ENCODE data around the gene GPR137.
"Not testable (repeated sequence)": the region's sequence is repeated elsewhere in the genome, so short reads cannot be mapped to it uniquely, and the experiment has no call there.

GPR137 gene, protein sequence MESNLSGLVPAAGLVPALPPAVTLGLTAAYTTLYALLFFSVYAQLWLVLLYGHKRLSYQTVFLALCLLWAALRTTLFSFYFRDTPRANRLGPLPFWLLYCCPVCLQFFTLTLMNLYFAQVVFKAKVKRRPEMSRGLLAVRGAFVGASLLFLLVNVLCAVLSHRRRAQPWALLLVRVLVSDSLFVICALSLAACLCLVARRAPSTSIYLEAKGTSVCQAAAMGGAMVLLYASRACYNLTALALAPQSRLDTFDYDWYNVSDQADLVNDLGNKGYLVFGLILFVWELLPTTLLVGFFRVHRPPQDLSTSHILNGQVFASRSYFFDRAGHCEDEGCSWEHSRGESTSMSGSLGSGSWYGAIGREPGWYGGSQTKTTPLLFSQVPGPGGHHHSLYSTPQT

DNA sequence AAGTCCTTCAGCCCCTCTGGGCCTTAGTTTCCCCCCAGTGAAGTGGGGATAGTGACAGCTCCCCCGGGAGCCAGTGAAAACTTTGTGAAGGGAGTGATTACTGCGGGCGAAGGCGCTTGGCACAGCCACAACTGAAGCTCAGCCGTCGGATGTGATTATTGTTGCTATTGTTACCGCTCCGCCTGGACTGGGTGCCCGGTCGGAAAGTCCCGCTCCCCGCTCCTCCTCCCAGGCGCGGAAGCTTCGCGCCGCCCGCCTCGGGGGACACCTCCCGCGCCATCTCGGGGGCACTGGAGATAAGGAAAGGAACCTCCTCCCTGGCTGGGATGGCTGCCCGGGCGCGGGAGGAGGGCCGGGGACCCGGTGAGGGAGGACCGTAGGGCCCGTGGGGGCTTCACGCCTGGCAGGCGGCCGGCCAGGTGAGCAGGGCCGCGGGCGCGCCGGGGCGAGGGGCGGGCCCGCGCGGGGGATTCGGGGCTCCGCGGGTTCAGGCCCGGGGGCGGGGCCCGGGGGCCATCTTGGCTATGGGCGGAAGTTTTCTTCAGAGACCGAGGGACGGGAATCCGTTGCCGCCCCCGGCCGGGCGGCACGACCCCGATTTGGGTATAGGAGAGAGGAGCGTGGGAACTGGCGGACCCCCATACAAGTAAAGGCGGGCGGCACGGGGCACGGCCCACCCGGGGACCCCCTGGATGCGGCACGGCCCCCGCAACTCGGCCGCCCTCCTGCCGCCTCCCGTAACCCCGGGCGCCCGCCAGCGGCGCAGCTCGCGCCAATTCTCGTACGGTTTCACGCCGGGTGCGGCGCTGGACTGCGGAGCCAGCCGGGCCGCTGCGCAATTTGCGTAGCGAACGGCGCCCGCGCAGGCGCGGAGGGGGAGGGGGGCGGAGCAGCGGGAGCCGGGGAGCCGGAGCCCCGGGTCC, at the start of gene GPR137:
Gene GPR137 (plus strand): TSS at position 887 of the 923 bp plus-strand sequence. CDS start 677 bp downstream, outside the sequence.
- DNase-seq: peak; percentile 92

DNA sequence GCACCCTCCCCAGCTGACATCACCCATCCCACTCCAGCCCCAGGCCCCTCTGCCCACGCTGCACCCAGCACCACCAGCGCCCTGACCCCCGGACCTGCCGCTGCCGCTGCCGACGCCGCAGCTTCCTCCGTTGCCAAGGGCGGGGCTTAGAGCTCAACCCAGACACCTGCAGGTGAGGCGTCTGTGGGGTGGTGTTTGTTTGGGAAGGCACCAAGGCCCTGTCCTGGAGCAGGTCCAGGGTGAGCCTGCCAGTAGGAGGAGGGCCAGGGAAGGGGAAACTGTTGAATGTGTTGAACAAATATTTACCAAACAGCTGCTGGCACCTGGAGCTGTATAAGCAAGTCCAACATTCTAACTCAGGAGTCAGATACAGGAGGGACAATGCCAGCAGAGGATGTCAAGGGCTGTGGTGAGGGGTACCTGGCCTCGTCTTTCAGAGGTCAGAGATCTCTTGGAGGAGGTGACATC, 48.1 kb upstream of the GPR137 start:
- DNase-seq: no peak

GRCh38 chr11:64238076-64238475, 47.6 kb upstream of the GPR137 start:
- no peak for DNase-seq

DNA sequence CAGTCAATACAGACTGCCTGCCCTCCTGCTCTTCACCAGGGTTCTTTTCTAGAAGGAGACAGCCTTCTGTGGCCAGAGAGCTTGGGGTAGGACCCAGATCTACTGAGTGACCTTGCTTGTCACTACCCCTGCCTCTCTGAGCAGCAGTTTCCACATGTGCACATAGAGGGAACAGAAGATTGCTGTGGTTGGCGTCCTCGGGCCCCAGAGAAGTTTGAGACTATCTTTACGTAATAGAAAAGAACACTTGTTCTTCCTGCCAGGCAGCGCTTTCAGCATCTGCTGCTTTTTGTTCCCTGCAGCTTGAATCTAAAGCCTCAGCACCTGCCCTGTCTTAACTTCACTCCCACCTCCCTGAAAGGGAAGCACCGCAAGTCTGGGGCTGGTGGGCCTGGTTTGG, 46.6 kb upstream of the GPR137 start:
- no peak for DNase-seq

DNA sequence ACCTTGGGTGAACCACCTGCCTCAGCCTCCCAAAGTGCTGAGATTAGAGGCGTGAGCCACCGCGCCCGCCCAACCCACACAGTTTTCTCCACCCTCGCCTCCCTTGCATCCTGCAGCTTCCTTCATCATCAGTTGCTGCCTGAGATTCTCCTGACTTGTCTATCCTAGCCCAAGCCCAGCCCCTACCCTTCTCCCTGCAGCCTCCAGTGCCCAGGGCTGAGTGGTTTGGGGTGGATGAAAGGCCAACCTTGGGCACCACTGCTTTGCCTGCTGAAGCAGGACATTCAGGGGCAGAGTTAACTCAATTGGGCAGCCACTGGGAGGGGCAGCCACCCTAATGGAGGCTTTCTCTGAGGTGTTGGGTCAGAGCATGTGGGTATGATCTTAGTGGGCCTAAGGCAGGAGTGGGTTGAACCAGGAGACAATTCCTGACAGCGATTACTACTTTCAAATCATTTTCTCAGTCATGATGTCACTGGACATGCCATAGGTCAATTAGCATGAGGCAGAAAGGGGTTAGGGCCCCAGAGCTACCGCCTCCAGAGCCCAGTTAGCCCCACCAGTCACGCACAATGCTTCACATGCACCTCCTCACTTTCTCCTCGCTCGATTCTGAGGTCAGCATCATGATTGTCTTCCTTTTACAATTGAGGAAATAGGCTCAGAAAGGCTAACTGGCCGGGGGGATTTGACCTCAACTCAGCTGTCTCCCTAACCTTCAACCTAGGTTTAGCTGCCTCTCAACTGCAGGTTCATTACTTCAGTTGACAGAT, 45.8 kb upstream of the GPR137 start:
- DNase-seq: peak; percentile 25

DNA sequence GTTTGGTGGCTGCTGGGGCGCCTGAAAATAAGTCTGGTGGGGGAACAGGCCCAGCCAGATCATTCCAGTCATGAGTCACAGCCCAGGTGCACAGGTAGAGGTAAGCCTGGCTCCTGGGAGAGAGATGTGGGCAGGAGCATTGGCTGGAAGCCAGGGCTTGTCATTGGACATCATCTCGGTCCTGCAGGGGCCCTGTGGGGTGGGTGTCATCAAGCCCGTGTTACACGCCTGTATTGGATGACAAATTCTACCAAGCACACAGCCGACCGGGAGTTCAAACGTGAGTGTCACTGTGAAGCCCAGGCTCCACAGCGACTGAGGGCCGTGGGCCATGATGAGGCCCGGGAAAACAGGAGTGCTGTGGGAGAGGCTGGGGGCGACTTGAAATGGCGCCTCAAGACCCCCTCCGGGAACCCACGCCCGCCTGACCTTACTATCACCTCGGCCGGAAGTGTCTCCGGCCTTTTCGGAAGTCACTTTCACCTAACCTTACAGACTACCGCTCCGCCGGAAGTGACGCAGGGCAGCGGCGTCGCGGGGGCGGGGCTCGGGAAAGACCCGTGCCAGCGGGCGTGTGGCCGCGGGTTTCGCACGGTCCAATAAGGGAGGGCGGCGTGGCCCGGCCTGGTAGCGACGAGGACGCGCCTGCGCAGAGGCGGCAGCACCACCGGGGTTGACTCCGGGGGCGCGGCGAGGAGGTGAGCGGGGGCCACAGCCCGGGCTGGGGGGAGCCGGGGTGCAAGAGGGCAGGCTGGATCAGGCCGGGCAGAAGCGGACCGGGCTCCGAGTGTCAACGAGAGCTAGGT, 45.0 kb upstream of the GPR137 start, which contains the start of gene FKBP2:
Gene FKBP2 (plus strand): TSS at position 661 of the 806 bp plus-strand sequence. CDS start 1,293 bp downstream, outside the sequence.
- DNase-seq: peak; percentile 98

DNA sequence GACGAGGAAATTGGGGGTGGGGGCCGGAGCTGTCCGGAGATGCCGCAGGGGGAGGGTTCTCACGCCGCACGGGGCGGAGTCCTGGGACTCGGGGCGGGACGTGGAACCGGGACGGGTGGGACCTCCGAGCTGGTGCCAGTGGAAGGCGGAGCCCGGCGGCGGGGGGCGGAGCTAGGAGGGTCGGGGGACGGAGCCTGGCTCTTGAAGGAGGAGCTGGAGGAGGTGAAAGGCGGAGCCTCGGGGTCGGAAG, 44.5 kb upstream of the GPR137 start:
- DNase-seq: peak; percentile 100

DNA sequence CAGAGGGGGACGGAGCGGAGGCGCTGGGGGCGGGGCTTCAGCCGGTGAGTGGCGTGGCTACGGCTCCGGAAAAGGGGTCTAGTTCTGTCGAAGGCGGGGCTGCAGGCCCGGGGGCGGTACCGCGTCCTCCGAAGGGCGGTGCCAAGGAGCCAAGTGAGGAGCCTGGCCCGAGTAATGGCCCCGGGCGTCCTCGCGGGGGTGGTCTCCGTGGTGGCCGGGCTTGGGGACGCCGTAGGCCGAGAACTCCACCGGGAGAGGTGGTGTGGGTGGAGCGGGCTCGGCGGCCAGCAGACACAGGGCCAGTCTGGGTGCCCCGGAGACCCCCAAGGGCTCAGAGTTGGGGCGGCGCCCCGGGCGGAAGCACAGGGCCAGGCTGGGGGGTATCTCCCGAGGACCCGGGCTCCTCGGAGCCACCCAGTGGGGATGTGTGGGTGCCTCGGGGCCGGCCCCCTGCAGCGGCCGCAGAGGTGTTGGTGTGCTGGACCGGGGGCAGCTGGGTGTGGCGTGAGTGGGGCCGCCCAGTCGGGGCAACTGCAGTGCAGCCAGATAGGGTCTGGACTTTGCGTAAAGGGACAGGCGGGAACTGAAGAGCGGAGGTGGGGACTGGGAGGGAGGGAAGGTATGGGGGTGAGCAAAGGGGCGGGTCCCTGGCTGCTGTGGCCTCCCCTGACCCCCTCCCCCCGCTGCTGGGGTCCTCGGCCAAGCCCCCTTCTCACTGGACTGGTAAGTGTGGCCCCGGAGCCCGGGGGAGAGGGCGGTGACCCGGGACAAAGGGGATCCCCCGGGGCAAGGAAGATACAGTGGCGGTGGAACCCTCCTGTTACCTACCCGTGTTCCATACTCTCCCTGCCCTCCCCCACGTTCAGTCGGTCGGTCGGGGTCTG, 43.9 kb upstream of the GPR137 start:
- DNase-seq: peak; percentile 43

- DNase-seq: no peak
These were observed 42.3 kb upstream of the GPR137 start for GRCh38 chr11:64243236-64243854.

DNA sequence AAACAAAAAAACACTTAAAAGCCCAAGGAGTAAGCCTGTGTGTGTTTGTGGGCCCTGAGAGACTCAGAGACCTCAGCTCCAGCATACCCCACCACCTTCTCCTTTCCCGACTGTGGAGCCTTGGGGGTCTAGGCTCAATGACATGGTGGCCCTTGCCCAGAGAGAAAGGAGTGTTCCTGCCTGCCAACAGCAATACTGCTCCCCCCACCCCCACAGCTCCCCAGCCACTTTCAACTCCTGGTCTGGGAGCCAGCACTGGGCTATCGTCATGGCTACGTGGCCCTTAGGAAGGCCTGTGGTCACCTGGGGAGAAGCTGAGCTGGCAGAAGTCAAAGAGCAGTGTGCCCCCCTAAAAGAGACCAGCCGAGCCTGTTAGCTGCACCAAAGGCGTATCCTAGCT, 41.5 kb upstream of the GPR137 start:
- DNase-seq: no peak

DNA sequence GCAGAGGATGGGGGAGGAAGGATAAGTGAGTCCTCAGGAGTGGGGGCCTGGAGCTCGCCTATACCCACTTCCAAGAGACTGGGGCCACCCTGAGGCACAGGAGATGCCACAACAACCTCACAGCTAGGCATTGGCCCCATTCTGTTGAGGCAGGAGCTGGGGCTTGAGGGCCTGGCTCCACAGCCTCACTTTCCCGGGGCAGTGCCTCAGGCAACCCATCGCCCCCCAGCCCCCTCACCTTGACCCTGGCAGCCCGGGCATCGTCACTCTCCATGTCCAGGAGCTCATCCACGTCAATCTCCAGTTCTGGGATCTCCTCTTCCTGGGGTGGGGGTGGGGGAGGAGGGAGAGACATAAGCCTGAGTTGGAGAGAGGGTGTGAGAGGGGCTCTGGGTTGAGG, 40.7 kb upstream of the GPR137 start:
- no peak for DNase-seq

DNA sequence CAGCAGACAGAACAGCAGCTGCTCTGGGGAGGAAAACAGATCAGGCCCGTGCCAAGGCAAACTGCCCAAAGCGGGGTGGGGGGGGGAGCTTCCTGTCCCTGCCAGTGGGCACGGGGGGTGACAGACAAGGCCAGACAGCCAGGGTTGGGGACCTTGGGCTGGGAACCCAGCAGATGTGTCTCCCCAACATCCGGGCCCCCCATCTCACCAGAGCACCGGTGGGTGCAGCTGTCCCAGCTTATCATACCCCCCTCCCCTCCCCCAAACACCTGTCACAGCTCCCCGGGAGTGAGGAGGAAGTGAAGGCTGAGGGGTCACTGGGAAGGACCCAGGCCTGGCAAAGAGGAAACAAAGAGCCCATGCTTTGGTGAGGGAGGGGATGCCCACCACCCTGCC, 40.2 kb upstream of the GPR137 start:
- peak; percentile 27 for DNase-seq

DNA sequence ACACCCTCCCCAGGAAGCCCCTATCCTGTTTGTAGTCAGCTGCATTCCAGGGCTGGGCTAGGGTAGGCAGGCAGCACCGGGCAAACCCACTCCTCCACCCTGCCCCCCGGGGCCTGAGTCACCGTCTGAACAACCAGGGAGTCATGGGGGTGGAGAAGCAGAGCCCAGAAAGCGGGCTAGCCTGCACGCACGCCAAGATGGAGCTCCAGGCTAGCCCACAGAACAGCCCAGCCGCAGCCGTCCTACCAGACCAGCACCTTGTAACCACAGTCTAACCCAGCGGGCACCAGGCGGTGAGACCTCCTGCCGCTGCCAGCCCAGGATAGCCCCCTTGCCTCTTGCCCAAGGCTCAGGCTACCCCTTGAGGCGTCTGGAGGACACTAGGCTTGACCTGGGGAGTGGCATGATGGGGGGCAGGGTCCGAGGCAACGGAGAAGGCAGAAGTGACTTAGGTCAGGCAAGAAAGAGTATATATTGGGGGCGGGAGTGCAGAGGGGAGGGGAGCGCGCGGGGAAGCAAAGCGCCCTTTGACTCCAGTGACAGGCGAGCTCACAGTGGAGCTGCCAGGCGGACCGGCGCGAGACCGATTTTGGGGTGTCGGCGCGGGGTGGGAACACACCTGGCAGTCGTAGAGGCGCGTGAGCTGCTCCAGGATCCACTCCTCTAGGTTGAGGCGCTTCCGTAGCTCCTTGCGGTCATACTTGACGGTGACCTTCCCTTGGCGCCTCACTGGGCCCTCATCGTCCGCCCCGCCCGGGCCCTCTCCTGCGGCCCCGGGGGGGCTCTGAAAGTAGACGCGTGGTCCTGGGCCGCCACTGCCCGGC, 39.6 kb upstream of the GPR137 start:
- DNase-seq: peak; percentile 88

DNA sequence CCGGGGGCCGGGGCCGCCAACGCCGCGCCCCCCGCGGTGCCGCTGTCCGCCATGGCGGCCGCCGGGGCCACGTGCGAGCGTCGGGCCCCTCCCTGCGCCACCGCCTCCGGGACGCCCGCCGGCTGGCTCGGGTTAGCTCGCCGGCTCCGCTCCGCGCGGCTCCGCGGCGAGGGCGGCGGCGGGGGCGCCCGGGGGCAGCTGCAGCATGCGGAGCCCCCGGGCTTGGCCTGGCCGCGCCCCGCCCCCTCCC, 39.1 kb upstream of the GPR137 start:
- DNase-seq: not testable (repeated sequence)

DNA sequence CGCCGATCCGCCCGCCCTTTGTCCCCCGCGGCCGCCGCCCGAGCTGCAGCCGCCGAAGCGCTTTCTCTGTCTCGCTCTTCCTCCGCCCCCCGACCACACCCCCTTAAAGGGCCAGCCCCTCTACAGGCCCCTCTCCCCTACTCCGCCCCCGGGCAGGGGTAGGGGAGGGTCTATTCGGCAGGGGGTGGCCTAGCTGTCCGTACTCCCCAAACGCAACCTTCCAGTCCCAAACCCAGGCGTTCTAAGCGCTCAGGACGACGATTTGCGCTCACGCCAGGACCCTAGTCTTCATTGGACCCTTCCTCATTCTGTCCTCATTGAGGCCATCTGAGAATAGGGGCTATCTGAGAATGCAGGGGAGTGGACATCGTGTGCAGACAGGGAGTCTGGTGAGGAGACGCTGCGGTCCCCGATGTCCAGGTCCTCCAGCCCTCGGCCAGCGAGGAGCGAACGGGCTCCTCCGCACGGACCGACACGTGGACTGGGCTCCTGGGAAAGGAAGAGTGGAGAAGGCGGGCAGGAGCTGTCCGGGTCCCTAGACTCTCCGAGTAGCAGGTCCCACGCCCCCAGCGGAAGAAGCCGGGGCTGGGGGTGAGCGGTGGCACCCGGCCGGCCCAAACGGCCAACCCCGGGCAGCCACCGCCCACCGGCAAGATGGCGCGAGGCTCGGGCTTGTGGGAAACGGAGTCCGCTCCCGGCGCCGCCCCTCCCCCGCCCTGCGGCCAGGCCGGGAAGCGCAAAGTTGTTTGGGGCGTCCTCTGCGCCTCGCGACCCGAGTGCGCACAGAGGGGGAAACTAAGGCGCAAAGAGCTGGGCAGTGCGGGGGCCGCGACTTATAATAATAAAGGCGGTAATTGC, 38.5 kb upstream of the GPR137 start, which contains the start of gene PPP1R14B:
Gene PPP1R14B (minus strand): TSS at position 73 of the 858 bp plus-strand sequence. CDS start 270 bp downstream, outside the sequence.
- peak; percentile 88 for DNase-seq

GRCh38 chr11:64247729-64248531, 37.7 kb upstream of the GPR137 start:
- no peak for DNase-seq

GRCh38 chr11:64248578-64248977, 37.1 kb upstream of the GPR137 start:
- no peak for DNase-seq

DNA sequence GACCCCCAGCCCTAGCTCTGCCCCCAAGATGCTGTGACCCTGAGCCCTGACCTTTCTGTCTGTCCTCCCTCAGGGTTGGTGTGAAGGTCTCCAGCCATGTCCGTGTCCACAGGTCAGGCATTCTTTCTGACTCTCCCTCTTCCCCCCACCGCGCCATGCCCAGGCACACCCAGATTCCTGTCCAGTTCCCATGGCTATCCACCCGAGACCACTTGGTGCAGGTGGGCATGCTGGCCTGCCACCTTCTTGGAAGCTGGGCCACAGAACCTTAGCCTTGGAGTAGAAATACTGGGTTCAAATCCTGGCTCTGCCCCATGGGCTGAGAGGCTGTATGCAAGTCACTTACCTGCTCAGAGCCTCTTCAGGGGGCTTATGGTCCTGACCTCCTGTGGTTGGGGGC, 36.6 kb upstream of the GPR137 start:
- no peak for DNase-seq
